DMS114 treated with DMSO at 0.1 percent for 48 hours (cell line): ENCODE results near the gene ZNF639.

Source experiments
- DNase-seq: peaks from one replicate; lab custom pipeline; 2025; ENCODE audit not compliant: unreplicated experiment; lab: John Stamatoyannopoulos, UW

The ZNF639 gene

GRCh38 chr3:179309225-179310078, 13.4 kb upstream of the ZNF639 start:
- no peak for DNase-seq

DNA sequence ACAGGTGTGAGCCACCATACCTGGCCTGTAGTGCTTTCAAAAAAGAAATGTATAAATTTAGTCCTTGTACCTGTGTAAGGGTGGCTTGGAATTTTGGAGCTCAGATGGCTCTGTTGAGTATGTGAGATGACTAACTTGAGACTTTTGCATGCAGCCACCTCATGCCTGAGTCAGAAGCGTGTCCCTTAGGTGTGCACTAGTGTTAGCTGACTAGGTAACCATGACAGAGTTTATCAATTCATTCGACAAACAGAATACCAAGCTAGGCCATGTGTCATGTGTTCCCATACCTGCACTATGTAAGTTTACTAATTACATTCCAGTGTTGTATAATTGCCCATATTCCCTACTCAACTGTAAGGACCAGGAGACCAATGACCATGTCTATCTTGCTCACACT, 4.0 kb upstream of the ZNF639 start:
- no peak for DNase-seq

- DNase-seq = peak; percentile 40
These were observed 1.1 kb upstream of the ZNF639 start for GRCh38 chr3:179321668-179322285.

DNA sequence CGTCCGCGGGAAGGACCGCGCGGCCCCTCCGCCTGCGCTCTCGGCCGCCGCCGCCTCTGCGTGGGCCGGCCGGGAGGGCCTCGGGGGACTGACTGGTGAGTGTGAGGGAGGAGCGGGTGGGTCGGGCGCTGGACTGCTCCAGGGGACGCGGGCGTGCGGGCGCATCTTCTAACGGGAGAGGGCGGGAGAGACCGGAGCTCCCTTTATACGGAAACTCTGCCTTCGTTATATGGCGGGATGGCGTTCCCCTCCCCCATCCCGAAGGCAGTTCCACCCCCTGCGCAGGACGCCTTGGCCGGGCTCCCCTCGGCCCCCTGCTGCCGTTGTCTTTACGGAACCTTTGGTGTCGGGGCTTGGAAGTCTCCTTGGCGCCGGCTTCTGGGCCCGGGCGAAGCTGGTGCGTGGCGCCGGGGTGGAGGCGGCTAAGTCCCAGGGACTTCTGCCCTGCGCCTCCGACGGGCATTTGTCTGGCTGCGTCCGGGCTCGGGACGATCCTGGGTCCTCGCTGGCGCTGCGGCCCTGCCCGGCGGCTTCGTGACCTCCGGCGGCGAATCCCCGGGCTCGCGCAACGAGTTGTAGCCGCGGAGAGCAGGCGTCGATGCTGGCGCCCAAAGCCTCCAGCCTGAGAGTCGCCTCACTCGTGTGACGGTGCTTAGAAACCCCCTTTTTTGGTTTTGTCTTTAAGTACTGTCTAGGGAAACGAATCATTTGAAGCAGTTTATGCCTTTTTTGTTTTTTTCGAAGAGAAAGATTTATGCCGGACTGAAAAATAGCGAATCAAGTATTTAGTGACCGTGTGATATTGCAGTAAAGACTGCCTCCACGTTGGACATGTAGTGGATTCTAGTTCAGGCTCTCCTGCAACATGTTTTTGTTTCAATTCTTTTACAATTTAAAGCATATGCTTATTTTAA, 623 bp downstream of the ZNF639 start:
- DNase-seq = peak; percentile 28

GRCh38 chr3:179324270-179324754, 1.5 kb downstream of the ZNF639 start:
- peak; percentile 23 for DNase-seq

- DNase-seq = no peak
These were observed 7.6 kb downstream of the ZNF639 start for GRCh38 chr3:179330438-179330837.

DNA sequence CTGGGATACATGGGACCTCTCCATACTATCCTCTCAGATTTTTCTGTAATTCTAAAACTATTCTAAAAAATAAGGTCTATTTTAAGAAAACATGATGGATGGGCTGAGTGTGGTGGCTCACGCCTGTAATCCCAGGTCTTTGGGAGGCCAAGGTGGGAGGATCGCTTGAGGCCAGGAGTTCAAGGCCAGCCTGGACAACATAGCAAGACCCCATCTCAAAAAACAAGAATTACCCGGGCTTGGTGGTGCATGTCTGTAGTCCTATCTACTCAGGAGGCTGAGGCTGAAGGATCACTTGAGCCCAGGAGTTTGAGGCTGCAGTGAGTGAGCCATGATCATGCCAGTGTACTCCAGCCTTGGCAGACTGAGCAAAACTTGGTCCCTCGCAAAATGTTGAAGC, 9.4 kb downstream of the ZNF639 start:
- no peak for DNase-seq

- no peak for DNase-seq
These were observed 10.3 kb downstream of the ZNF639 start for GRCh38 chr3:179333084-179333483.

GRCh38 chr3:179336345-179336929, 13.6 kb downstream of the ZNF639 start:
- DNase-seq = no peak

- peak; percentile 94 for DNase-seq
These were observed 24.7 kb downstream of the ZNF639 start, which contains the start of gene MFN1 for GRCh38 chr3:179347345-179348194. Gene MFN1, plus strand, starts transcription at chr3:179347709. Its CDS starts 1,143 bp downstream, at chr3:179348852.

GRCh38 chr3:179348325-179349013, 25.6 kb downstream of the ZNF639 start:
- no peak for DNase-seq

GRCh38 chr3:179355996-179356395, 33.2 kb downstream of the ZNF639 start:
- DNase-seq = no peak

DNA sequence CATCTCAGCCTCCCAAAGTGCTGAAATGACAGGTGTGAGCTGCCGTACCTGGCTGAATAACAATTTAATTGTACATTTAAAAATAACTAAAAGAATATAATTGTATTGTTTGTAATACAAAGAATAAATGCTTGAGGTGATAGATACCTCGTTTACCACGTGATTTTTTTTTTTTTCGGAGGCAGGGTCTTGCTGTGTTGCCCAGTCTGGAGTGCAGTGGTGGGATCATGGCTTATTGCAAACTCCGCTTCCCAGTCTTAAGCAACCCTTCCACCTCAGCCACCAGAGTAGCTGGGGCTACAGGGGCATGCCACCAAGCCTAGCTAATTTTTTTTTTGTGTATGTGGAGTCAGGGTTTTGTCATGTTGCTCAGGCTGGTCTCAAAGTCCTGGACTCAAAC, 40.5 kb downstream of the ZNF639 start:
- no peak for DNase-seq

GRCh38 chr3:179369621-179370020, 46.8 kb downstream of the ZNF639 start:
- DNase-seq = no peak

GRCh38 chr3:179373938-179374337, 51.1 kb downstream of the ZNF639 start:
- no peak for DNase-seq

- no peak for DNase-seq
These were observed 52.5 kb downstream of the ZNF639 start for GRCh38 chr3:179375091-179375999.

DNA sequence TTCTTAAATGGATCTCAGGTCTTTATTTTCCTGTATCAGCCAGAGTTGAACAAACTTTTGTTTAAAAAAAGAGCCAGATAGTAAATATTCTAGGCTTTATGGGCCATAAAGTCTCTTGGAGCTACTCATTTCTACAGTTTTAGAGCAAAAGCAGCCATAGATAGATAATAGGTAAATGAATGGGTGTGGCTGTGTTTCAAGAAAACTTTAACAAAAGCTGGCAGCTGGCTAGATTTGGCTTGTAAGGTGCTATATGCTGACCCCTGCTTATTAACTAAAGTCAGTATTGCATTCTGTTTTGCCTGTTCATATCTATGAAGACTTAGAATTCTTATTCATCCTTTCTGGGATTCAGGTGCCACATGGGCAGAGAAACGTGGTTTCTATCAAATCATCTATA, 53.6 kb downstream of the ZNF639 start:
- DNase-seq = no peak
